ENCODE measurements around the gene SNX21.
"Not testable (repeated sequence)": the region's sequence is repeated elsewhere in the genome, so short reads cannot be mapped to it uniquely, and the experiment has no call there.

SNX21 gene, protein sequence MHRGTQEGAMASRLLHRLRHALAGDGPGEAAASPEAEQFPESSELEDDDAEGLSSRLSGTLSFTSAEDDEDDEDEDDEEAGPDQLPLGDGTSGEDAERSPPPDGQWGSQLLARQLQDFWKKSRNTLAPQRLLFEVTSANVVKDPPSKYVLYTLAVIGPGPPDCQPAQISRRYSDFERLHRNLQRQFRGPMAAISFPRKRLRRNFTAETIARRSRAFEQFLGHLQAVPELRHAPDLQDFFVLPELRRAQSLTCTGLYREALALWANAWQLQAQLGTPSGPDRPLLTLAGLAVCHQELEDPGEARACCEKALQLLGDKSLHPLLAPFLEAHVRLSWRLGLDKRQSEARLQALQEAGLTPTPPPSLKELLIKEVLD

DNA sequence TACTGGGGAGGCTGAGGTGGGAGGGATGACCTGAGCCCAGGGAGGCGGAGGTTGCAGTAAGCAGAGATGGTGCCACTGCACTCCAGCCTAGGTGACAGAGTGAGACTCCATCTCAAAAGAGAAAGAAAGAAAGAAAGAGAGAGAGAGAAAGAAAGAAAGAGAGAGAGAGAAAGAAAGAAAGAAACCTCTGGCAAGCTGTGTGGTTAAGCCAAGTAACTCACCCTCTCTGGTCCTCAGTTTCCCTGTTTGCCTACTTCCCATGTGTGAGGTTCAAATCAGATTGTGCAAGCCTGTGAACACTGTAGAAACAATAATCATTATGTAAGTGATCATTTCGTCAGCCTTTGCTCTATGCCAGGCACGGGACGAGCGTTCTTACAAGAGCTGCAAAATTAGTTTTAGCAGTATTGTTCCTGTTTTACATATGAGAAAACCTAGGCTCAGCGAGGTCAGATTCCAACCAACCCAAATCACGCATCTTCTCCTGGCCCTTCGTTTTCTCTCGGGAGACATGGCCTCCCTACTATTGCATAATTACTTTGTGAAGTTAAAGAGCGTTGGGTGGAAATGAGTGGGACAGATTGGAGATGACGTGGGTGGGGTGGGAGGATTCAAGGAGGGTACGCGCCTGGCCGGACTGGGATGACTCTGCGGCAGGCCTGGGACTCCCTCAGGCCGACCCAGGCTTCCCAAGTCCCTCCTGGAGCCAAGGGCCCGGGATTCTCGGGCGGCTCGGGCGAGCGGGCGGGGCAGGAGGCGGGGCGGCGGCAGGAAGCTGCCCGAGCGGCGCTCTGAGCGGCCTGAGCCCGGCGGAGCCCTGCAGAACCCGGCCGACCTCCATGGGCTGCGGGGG lies at the start of gene SNX21:
SNX21 (plus strand) TSS at position 770 of the 853 bp plus-strand sequence. CDS start 121 bp downstream, outside the sequence.
- no peak for DNase-seq (ENCODE audit: low read depth)

DNA sequence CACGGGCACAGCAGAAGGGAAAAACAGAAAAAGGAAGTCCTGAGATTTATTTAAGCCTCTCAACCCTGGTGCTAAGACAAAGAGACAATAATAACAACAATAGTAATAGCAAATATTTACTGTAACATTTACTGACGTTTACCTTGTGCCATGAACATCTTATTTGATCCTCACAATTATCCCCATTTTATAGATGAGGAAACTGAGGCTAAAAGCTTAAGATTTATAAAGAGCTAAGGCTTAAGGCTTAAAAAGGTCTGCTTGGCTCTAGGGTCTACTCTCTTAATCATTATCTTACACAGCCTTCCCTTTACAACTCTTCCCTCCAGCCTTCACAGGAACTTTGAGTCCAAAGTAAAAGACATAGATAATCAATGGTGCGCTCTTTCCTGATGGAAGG lies 45.2 kb upstream of the SNX21 start:
- DNase-seq (ENCODE audit: low read depth), result no peak

GRCh38 chr20:45792317-45793118 lies 41.1 kb upstream of the SNX21 start:
- DNase-seq (ENCODE audit: low read depth), result no peak

GRCh38 chr20:45796337-45797065 lies 37.1 kb upstream of the SNX21 start:
- no peak for DNase-seq (ENCODE audit: low read depth)

- DNase-seq (ENCODE audit: low read depth), result not testable (repeated sequence)
Observed at GRCh38 chr20:45797510-45797909, 36.1 kb upstream of the SNX21 start.

- DNase-seq (ENCODE audit: low read depth), result not testable (repeated sequence)
Observed at GRCh38 chr20:45797955-45798354, 35.6 kb upstream of the SNX21 start.

DNA sequence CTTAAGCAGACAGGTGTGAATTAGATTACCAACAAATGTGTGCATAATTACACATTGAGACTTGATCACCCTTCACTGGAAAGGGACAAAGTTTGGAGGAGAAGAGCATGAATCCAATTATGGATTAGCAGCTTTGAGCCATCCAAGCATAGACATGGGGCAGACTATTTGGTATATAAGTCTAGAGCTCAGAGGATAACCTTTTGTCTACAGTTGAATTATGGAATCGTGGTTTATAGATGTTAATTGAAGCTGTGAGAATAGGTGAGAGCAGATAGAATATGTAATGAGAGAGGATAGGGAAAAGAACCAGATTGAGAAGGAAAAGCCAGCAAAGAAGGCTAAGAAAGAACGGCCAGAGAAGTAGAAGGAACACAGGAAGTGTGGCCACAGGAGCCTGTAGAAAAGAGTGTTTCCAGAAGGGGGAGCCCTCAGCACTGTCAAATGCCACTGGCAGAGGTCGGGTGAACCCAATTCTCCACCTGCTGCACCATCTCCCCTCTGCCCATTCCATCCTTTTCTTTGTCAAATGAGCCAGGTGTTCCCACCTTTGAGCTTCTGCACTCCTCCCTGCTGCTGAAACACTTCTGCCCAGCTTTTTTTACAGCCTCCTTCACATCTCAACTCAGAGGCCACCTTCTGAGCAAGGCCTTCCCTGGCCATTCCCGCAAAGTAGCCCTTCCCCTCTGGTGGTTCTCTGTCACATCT lies 34.5 kb upstream of the SNX21 start:
- peak; percentile 52 for DNase-seq (ENCODE audit: low read depth)

- DNase-seq (ENCODE audit: low read depth), result no peak
Observed at GRCh38 chr20:45801851-45802250, 31.7 kb upstream of the SNX21 start.

DNA sequence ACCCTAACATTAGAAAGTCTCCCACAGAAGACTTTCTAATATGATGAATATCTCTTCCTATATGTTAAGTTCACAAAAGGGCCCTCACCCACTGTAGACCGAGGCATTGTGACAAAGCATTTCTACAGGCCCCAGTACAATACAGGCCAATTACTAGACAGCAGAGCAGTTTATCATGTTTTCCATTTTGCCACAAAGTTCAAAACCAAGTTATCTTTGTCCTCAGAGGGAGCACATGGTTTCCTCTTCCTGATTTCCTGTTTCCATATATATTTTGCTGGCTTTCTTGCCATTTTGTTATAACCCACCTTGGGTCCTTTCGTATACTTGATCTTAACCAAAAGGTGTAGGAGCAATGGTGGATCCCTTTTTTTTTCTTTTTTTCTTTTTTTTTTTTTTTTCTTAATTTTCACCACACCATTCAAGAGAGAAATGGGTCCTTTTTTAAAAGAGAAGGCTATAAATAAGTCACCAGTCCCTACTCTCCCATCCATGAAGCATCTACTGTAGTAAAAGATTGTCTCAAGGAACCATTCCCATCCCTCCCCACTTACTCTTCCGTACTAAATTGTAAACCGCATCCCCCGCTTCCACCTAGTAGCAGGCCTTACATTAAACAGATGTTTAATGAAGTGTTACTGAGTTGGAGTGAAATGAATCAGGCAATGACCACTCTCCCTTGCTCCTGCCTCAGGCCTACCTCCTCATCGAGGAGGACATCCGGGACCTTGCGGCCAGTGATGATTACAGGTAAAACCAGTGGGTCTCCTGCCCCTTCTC lies 23.2 kb upstream of the SNX21 start:
- DNase-seq (ENCODE audit: low read depth), result no peak

DNA sequence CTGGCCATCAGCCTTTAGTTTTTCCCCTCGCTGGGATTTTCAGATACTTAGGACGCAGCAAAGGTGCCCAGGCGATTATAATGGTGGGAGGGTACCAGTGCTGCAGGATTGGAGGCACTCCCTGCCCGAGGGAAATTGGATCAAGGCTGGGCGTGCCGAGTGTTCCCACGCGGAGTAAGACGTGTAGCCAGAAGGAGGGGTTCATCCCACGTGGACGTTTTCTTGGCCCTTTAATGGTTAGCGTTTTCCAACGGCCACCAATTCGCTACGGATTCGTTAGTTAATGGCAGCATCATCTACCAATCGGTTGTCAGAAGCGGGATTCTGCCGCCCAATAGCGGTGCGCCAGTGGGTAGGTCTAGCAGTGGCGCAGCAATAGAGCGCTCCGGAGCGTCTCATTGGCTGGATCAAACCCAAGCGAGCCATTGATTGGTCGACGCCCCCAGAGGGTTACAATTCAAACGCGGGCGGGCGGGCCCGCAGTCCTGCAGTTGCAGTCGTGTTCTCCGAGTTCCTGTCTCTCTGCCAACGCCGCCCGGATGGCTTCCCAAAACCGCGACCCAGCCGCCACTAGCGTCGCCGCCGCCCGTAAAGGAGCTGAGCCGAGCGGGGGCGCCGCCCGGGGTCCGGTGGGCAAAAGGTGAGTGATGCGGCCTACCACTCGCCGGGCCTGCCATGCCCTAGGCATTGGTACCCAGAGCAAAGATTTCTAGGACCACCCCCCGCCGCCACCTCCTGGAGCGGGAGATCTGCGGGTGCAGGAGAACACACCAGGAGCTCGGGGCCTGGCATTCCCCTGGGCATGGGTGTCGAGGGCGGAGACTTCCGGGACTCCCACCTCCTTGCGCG lies 21.2 kb upstream of the SNX21 start, which contains the start of gene UBE2C:
UBE2C (plus strand) TSS at position 488 of the 849 bp plus-strand sequence; CDS start at position 540, 52 bp downstream.
- DNase-seq (ENCODE audit: low read depth), result peak; percentile 85

DNA sequence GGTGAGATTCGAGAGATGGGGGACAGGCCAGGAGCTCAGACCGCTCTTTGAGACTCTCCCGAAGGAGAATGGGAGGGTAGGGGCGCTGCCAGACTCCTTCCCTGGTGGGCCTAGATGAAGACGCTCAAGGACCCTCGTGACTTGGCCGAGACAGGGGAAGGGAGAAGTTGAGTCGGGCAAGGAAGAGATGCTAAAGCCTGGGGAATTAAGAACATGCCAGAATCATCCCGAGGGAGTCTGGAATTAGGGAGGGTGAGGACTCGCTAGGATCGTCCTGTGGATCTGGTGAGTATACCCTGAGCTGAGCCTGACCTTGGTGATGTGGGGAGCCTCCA lies 20.6 kb upstream of the SNX21 start:
- DNase-seq (ENCODE audit: low read depth), result no peak

- DNase-seq (ENCODE audit: low read depth), result no peak
Observed at GRCh38 chr20:45813489-45813888, 20.1 kb upstream of the SNX21 start.

DNA sequence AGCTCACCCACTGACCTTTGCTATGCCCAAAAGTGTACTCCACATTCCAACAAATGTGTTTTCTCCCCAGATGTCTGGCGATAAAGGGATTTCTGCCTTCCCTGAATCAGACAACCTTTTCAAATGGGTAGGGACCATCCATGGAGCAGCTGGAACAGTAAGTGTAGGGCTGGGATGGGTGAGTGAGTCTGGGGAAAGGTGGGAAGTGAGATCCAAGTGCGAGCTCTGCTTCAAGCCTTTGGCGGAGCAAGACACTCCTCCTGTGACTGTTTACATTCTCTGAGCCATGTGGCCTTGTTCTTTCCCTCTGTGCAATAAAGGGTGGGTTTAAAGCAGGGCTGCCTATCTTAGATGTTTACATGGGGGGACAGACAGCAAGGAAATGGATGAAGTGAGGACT lies 19.3 kb upstream of the SNX21 start:
- no peak for DNase-seq (ENCODE audit: low read depth)

DNA sequence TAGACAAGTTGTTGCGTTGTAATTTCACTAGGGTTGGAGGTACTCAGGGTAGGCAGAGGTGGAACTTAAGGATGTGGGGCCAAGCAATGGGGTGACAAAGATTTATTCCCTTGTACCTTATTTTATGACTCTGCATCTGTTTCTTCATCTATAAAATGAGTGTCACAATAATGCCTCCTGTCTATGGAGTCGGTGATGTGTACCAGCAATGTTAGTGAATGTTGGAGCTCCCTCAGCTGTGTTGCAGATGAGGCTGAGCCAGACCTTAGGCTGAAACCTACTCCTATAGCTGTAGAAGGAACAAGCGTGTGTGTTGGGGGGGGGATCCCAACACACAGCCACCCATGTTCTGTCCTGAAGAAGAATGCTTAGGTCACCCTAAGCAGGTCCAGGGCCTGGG lies 16.6 kb upstream of the SNX21 start:
- DNase-seq (ENCODE audit: low read depth), result no peak

- no peak for DNase-seq (ENCODE audit: low read depth)
Observed at GRCh38 chr20:45817376-45818194, 16.0 kb upstream of the SNX21 start.

- DNase-seq (ENCODE audit: low read depth), result no peak
Observed at GRCh38 chr20:45818239-45818638, 15.4 kb upstream of the SNX21 start.

DNA sequence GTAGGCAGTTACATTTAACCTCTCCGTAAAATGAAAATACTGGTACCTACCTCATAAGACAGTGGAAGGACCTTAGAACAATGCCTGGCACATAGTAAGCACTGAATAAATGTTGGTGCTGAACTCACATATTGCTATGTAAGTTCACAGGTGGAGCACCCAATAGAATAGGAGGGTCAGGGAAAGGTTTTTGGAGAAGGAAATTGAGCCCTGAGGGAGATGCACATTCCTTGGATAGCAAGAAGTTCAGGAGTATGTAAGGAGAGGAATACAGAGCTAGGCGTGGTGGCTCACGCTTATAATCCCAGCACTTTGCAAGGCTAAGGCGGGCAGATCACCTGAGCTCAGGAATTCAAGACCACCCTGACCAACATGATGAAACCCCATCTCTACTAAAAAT lies 14.1 kb upstream of the SNX21 start:
- DNase-seq (ENCODE audit: low read depth), result no peak

GRCh38 chr20:45821947-45822346 lies 11.7 kb upstream of the SNX21 start:
- DNase-seq (ENCODE audit: low read depth), result no peak
